ENCODE data around the gene PHC3.

GRCh38 chr3:170142373-170142772 is 39.2 kb downstream of the PHC3 start:
- TF ChIP-seq SP1 (IDR thresholded peaks at IDR 0.05): no peak
- no peak for TF ChIP-seq LEF1 (IDR thresholded peaks at IDR 0.05; ENCODE audit: borderline replicate concordance)
- TF ChIP-seq NFRKB (IDR thresholded peaks at IDR 0.05): no peak
- TF ChIP-seq SUZ12 (IDR thresholded peaks at IDR 0.05): no peak
- no peak for TF ChIP-seq FOXK2 (IDR thresholded peaks at IDR 0.05)
